Measurements from ENCODE around the gene HELT. TPM values are rescaled to one million over a fixed set of nuclear protein-coding genes. Genes with fewer than 3 reads are reported as not detected.

Gene HELT
- not detected in 2 replicates for polyA plus RNA-seq

GRCh38 chr4:185017964-185018772, at the start of gene HELT:
Gene HELT (plus strand): TSS chr4:185018490. CDS start chr4:185018929, 439 bp downstream.

Other genes with a start within 250 kb of the HELT start
- gene ACSL1, start 192.5 kb upstream of the HELT start, polyA plus RNA-seq, result 20.2 and 39.3 TPM in 2 replicates
- gene SLC25A4, start 124.8 kb downstream of the HELT start, polyA plus RNA-seq, result 262 and 340 TPM in 2 replicates
- gene CFAP97, start 185.5 kb downstream of the HELT start, polyA plus RNA-seq, result 22.8 and 46.3 TPM in 2 replicates
- 13.1 and 18.2 TPM in 2 replicates for gene SNX25, start 191.1 kb downstream of the HELT start, polyA plus RNA-seq

All from Purkinje cell (primary cell).